ENCODE results near the gene GALNT15. TPM values are rescaled to one million over a fixed set of nuclear protein-coding genes. Genes with fewer than 3 reads are reported as not detected.

GALNT15 gene
- total and polyA plus RNA-seq, 2 donors (not counting 1 experiment from before 2014, with no cell fraction given) = not detected

DNA sequence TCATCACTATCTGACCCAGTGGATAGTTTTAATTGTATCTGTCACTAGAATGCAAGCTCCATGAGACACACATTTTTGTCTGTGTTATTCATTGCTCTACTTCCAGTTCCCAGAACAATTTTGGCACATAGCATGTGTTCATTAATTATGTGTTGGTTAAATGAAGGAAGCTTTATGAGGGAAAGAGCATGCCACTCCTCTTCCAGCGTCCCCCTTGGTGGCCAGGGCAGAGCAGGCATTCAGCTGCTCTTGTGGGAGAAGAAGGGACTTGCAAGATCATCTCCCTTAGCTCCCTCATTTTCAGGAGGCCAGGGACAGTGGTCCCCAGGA, 489 bp upstream of the GALNT15 start:
- Histone ChIP-seq H3K9ac (ENCODE audit: low read length) (no peak overlapping the region), H3K79me2 (ENCODE audit: control insufficient read depth, insufficient read depth, low read length) (no peaks in the 10 kb centered on the region), H4K20me1 (ENCODE audit: control insufficient read depth, insufficient read depth, low read length, poor library complexity, severe bottlenecking) (no peaks in the 10 kb centered on the region), H3K4me2 (replicated peaks; ENCODE audit: low read depth, low read length, poor library complexity, severe bottlenecking) (no peak overlapping the region), H3K27me3 (replicated peaks in 1 of 4; ENCODE audit: control extremely low read depth in 1 of 4, control insufficient read depth in 3 of 4, insufficient read depth in 4 of 4, low read length in 3 of 4) (peaks cover 0 to 7% (median 4%) of the 10 kb centered on the region in 4 experiments), H3K4me1 (ENCODE audit: control insufficient read depth in 2 of 2, insufficient read depth in 2 of 2, low read length in 2 of 2) (peaks cover 3 to 4% of the 10 kb centered on the region in 2 donors), H3K27ac (ENCODE audit: low read length in 2 of 2) (no peak overlapping the region), H3K9me3 (ENCODE audit: control extremely low read depth in 1 of 3, control insufficient read depth in 2 of 3, insufficient read depth in 1 of 3, low read length in 2 of 3) (peaks cover 0 to 2% (median 0%) of the 10 kb centered on the region in 3 donors), H3K36me3 (replicated peaks in 1 of 2; ENCODE audit: control extremely low read depth in 1 of 2, control insufficient read depth in 1 of 2, extremely low read depth in 1 of 2, insufficient read depth in 2 of 2, low read length in 1 of 2) (no peaks in the 10 kb centered on the region), H3K4me3 (ENCODE audit: control extremely low read depth in 1 of 5, extremely low read depth in 1 of 5, insufficient read depth in 1 of 5, low read depth in 2 of 5, low read length in 4 of 5) (no peak overlapping the region), H2AFZ (ENCODE audit: insufficient read depth, low read depth, low read length, poor library complexity, severe bottlenecking) (no peak overlapping the region)
- peaks cover 27% of the 10 kb centered on the region for H3K27me3 Mint-ChIP-seq
- DNase-seq (no peak), ATAC-seq (ENCODE audit: low read depth) (no peak)
- intact Hi-C loops (cut with micrococcal nuclease) = no loop called here
- POLR2A ChIA-PET = no interaction called here
- no peak overlapping the region for H3K4me3 Mint-ChIP-seq
- WGBS (ENCODE audit: insufficient coverage) = 100% methylated on average over 1 of the region's 1 CpG
- H3K9me3 Mint-ChIP-seq (ENCODE audit: insufficient read depth) = no peaks in the 10 kb centered on the region
- H3K4me1 Mint-ChIP-seq = peaks cover 7% of the 10 kb centered on the region
- CTCF ChIA-PET = no interaction called here
- no peak overlapping the region for H3K27ac Mint-ChIP-seq
- TF ChIP-seq EZH2 (IDR thresholded peaks at IDR 0.05; ENCODE audit: borderline replicate concordance, insufficient read depth, low read depth, low read length, poor library complexity, severe bottlenecking) (no peak), CTCF (IDR thresholded peaks at IDR 0.05) (no peak)

DNA sequence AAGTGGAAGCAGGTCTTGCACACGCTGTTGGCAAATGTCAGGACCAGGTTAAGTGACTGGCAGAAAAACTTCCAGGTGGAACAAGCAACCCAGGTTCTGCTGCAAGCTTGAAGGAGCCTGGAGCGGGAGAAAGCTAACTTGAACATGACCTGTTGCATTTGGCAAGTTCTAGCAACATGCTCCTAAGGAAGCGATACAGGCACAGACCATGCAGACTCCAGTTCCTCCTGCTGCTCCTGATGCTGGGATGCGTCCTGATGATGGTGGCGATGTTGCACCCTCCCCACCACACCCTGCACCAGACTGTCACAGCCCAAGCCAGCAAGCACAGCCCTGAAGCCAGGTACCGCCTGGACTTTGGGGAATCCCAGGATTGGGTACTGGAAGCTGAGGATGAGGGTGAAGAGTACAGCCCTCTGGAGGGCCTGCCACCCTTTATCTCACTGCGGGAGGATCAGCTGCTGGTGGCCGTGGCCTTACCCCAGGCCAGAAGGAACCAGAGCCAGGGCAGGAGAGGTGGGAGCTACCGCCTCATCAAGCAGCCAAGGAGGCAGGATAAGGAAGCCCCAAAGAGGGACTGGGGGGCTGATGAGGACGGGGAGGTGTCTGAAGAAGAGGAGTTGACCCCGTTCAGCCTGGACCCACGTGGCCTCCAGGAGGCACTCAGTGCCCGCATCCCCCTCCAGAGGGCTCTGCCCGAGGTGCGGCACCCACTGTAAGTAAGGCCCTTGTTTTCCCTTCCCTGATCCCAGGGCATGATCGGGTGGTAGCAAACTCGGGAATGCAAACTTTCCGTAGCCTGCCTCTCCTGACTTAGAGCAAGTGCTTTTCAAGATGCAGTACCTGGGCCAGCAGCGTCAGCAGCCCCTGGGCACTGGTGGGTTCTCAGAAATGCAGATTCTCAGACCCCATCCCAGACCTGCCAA, 759 bp downstream of the GALNT15 start:
- Histone ChIP-seq H4K20me1 (ENCODE audit: control insufficient read depth, insufficient read depth, low read length, poor library complexity, severe bottlenecking) (no peaks in the 10 kb centered on the region), H3K4me1 (ENCODE audit: control insufficient read depth in 2 of 2, insufficient read depth in 2 of 2, low read length in 2 of 2) (peaks cover 3 to 4% of the 10 kb centered on the region in 2 donors), H3K4me2 (replicated peaks; ENCODE audit: low read depth, low read length, poor library complexity, severe bottlenecking) (no peak overlapping the region), H3K79me2 (ENCODE audit: control insufficient read depth, insufficient read depth, low read length) (no peaks in the 10 kb centered on the region), H2AFZ (ENCODE audit: insufficient read depth, low read depth, low read length, poor library complexity, severe bottlenecking) (no peak overlapping the region), H3K27me3 (replicated peaks in 1 of 4; ENCODE audit: control extremely low read depth in 1 of 4, control insufficient read depth in 3 of 4, insufficient read depth in 4 of 4, low read length in 3 of 4) (peaks cover 0 to 7% (median 4%) of the 10 kb centered on the region in 4 experiments), H3K27ac (ENCODE audit: low read length in 2 of 2) (no peak overlapping the region), H3K9ac (ENCODE audit: low read length) (no peak overlapping the region), H3K4me3 (ENCODE audit: control extremely low read depth in 1 of 5, extremely low read depth in 1 of 5, insufficient read depth in 1 of 5, low read depth in 2 of 5, low read length in 4 of 5) (no peak overlapping the region), H3K9me3 (ENCODE audit: control extremely low read depth in 1 of 3, control insufficient read depth in 2 of 3, insufficient read depth in 1 of 3, low read length in 2 of 3) (no peaks in the 10 kb centered on the region), H3K36me3 (replicated peaks in 1 of 2; ENCODE audit: control extremely low read depth in 1 of 2, control insufficient read depth in 1 of 2, extremely low read depth in 1 of 2, insufficient read depth in 2 of 2, low read length in 1 of 2) (no peaks in the 10 kb centered on the region)
- POLR2A ChIA-PET = no interaction called here
- WGBS (ENCODE audit: insufficient coverage) = 90% methylated on average over 17 of the region's 19 CpGs
- Mint-ChIP-seq H3K4me1 (peaks cover 7% of the 10 kb centered on the region), H3K9me3 (ENCODE audit: insufficient read depth) (no peaks in the 10 kb centered on the region), H3K27me3 (peaks cover 27% of the 10 kb centered on the region), H3K27ac (no peak overlapping the region), H3K4me3 (no peak overlapping the region)
- TF ChIP-seq CTCF (IDR thresholded peaks at IDR 0.05) (no peak), EZH2 (IDR thresholded peaks at IDR 0.05; ENCODE audit: borderline replicate concordance, insufficient read depth, low read depth, low read length, poor library complexity, severe bottlenecking) (no peak)
- CTCF ChIA-PET = no interaction called here
- ATAC-seq (ENCODE audit: low read depth) (no peak), DNase-seq (no peak)
- intact Hi-C loops (cut with micrococcal nuclease) = no loop called here

All from B cell (primary cell).